ENCODE results near the gene ARPIN.
"Not testable (repeated sequence)": the region's sequence is repeated elsewhere in the genome, so short reads cannot be mapped to it uniquely, and the experiment has no call there.

ARPIN gene

DNA sequence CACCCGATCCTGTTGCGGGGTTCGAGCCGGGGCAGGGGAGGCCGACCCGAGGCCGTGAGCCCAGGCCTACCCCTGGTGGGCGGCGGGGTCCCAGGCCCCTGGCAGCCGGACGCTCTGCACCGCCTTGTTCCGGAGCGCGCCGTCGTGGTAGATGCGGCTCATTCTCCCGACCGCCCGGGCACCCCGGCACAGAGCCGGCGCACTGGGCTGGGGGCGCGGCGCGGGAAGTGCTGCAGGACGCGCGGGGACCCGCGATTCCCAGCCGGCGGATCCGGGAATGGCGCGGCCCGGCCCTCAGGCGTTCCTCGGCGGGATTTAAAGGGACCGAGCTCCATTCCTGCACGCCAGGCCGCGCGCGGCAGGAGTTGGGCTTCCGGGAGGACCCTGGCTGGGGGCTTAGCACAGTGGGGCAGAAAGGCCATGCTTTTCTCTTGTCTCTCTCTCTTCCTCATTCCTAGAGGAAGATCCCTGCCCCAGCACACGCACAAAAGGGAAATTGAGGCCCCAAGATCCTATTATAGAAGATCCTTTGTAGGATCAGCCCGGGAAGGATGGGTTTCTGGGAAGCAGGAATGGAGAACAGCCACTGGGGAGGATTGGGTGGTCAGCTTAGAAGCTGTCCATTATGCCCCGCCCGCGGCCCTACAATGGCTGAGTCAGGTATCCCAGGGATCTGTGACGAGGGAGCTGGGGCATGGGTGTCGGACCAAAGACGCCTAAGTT lies at the start of gene ARPIN:
Gene ARPIN, minus strand, starts transcription at position 279 of the 723 bp plus-strand sequence. Its CDS starts 117 bp downstream, at position 162.
- peak within 1 kb of the TSS; percentile 65 to 84 for H3K9ac ChIP-seq (ENCODE audit: low read depth in 1 of 2, low read length in 2 of 2)
- no peaks in the 10 kb centered on the region for H3K27me3 ChIP-seq (ENCODE audit: control insufficient read depth in 1 of 2, insufficient read depth in 2 of 2, low read length in 2 of 2)

DNA sequence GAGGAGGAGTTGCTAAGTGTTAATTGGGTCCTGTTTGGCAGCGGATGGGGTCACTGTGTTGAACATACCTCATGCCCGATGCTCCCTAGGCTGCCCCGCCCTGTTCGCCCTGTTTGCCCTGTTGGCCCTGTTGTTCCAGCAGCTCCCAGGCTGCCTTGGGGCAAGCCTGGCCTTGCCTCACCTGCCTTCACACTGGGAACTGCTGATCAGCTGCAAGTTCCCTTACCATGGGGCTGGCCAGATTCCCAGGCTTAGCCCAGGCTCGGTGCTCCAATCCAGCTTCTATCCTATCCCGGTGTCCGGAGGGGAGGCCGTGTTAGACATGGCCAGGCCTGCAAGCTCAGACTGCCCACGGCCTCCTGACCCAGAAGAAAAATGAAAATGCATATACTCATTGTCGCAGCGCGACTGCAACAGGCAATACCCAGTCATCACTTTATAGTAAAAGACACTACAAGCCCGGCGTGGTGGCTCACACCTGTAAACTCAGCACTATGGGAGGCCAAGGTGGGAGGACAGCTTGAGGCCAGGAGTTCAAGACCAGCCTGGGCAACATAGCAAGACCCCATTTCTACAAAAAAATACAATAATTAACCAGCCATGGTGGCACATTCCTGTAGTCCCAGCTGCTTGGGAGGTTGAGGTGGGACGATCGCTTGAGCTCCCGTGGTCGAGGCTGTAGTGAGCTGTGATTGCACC lies 45.5 kb upstream of the ARPIN start:
- Histone ChIP-seq H3K4me1 (ENCODE audit: control insufficient read depth in 1 of 2, insufficient read depth in 2 of 2, low read length in 2 of 2) (peaks cover 16 to 22% of the 10 kb centered on the region in 2 donors), H3K9me3 (ENCODE audit: control insufficient read depth in 1 of 2, low read length in 2 of 2) (no peaks in the 10 kb centered on the region), H3K27me3 (ENCODE audit: control insufficient read depth in 1 of 2, insufficient read depth in 2 of 2, low read length in 2 of 2) (no peaks in the 10 kb centered on the region), H3K27ac (ENCODE audit: low read depth, low read length) (no peak overlapping the region), H3K4me3 (ENCODE audit: low read depth in 1 of 2, low read length in 2 of 2) (peak overlapping the region in 1 of 2 donors; percentile 32), H3K9ac (ENCODE audit: low read depth in 1 of 2, low read length in 2 of 2) (no peak overlapping the region), H3K36me3 (ENCODE audit: control insufficient read depth in 1 of 2, insufficient read depth in 2 of 2, low read length in 2 of 2) (no peaks in the 10 kb centered on the region)

More for the DNA sequence above, at the start of gene ARPIN:
- Histone ChIP-seq H3K4me1 (ENCODE audit: control insufficient read depth in 1 of 2, insufficient read depth in 2 of 2, low read length in 2 of 2) (peaks cover 14 to 31% of the 10 kb centered on the region in 2 donors), H3K27ac (ENCODE audit: low read depth, low read length) (peak within 1 kb of the TSS; percentile 80), H3K9me3 (ENCODE audit: control insufficient read depth in 1 of 2, low read length in 2 of 2) (no peaks in the 10 kb centered on the region), H3K36me3 (ENCODE audit: control insufficient read depth in 1 of 2, insufficient read depth in 2 of 2, low read length in 2 of 2) (peaks cover 6 to 24% of the 10 kb centered on the region in 2 donors), H3K4me3 (ENCODE audit: low read depth in 1 of 2, low read length in 2 of 2) (peak within 1 kb of the TSS; percentile 74 to 88)

DNA sequence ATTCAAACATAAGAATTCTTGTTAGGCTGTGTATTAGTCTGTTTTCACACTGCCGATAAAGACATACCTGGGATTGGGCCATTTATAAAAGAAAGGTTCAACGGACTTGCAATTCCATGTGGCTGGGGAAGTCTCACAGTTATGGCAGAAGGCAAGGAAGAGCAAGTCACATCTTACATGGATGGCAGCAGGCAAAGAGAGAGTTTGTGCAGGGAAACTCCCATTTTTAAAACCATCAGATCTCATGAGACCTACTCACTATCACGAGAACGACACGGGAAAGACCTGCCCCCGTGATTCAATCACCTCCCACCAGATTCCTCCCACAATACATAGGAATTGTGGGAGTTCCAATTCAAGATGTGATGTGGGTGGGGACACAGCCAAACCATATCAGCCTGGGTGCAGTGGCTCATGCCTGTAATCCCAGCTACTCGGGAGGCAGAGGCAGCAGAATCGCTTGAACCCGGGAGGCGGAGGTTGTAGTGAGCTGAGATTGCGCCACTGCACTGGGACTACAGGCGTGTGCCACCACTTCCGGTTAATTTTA lies 42.8 kb upstream of the ARPIN start:
- H3K9ac ChIP-seq (ENCODE audit: low read depth in 1 of 2, low read length in 2 of 2); H3K36me3 ChIP-seq (ENCODE audit: control insufficient read depth in 1 of 2, insufficient read depth in 2 of 2, low read length in 2 of 2); H3K4me3 ChIP-seq (ENCODE audit: low read depth in 1 of 2, low read length in 2 of 2); H3K9me3 ChIP-seq (ENCODE audit: control insufficient read depth in 1 of 2, low read length in 2 of 2); H3K27ac ChIP-seq (ENCODE audit: low read depth, low read length); H3K27me3 ChIP-seq (ENCODE audit: control insufficient read depth in 1 of 2, insufficient read depth in 2 of 2, low read length in 2 of 2): not testable (repeated sequence)
- H3K4me1 ChIP-seq (ENCODE audit: control insufficient read depth in 1 of 2, insufficient read depth in 2 of 2, low read length in 2 of 2) = peaks cover 16 to 22% of the 10 kb centered on the region in 2 donors

DNA sequence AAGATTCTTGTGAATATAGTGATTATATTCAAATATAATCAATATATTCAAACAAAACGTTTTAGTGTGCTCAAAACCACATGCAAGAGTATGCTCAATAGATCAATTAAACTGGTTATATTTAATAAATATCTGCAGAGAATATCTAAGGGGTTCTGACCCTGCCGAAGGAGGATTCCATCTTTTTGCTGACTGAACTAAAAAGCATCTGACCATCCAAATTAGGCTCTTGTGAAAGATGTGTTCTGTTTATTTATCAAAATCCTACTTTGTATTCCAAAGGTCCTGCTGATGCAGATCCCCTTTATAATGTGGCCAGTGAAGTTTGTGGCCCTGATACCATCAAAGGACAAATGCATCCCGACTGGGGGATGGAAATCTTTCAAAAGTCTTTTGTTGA lies 41.8 kb upstream of the ARPIN start:
- Histone ChIP-seq H3K4me3 (ENCODE audit: low read depth in 1 of 2, low read length in 2 of 2) (no peak overlapping the region), H3K36me3 (ENCODE audit: control insufficient read depth in 1 of 2, insufficient read depth in 2 of 2, low read length in 2 of 2) (no peaks in the 10 kb centered on the region), H3K4me1 (ENCODE audit: control insufficient read depth in 1 of 2, insufficient read depth in 2 of 2, low read length in 2 of 2) (peaks cover 16 to 20% of the 10 kb centered on the region in 2 donors), H3K9ac (ENCODE audit: low read depth in 1 of 2, low read length in 2 of 2) (no peak overlapping the region), H3K27me3 (ENCODE audit: control insufficient read depth in 1 of 2, insufficient read depth in 2 of 2, low read length in 2 of 2) (no peaks in the 10 kb centered on the region), H3K27ac (ENCODE audit: low read depth, low read length) (no peak overlapping the region), H3K9me3 (ENCODE audit: control insufficient read depth in 1 of 2, low read length in 2 of 2) (no peaks in the 10 kb centered on the region)

DNA sequence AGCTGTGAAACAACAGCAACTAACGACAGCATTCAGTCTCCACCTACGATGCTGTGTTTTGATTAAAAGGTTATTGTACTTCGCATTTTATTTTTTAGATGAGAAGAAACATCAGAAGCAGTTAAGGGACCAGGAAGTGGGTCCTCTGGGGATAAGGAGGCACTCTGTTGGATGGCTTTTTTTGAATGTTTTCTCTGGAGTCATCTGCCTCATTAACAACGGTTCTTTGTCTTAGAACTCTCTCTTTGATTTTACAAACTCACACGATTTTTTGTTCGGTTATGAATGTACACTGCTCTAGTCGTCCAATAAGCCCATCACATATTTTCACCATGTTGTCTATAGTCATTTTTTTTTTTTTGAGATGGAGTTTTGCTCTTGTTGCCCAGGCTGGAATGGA lies 36.0 kb upstream of the ARPIN start:
- Histone ChIP-seq H3K4me3 (ENCODE audit: low read depth in 1 of 2, low read length in 2 of 2) (no peak overlapping the region), H3K9me3 (ENCODE audit: control insufficient read depth in 1 of 2, low read length in 2 of 2) (no peaks in the 10 kb centered on the region), H3K9ac (ENCODE audit: low read depth in 1 of 2, low read length in 2 of 2) (no peak overlapping the region), H3K27ac (ENCODE audit: low read depth, low read length) (no peak overlapping the region), H3K4me1 (ENCODE audit: control insufficient read depth in 1 of 2, insufficient read depth in 2 of 2, low read length in 2 of 2) (peaks cover 0 to 7% of the 10 kb centered on the region in 2 donors), H3K36me3 (ENCODE audit: control insufficient read depth in 1 of 2, insufficient read depth in 2 of 2, low read length in 2 of 2) (no peaks in the 10 kb centered on the region), H3K27me3 (ENCODE audit: control insufficient read depth in 1 of 2, insufficient read depth in 2 of 2, low read length in 2 of 2) (no peaks in the 10 kb centered on the region)

GRCh38 chr15:89947385-89947784 lies 34.6 kb upstream of the ARPIN start:
- Histone ChIP-seq H3K4me3 (ENCODE audit: low read depth in 1 of 2, low read length in 2 of 2) (no peak overlapping the region), H3K9ac (ENCODE audit: low read depth in 1 of 2, low read length in 2 of 2) (no peak overlapping the region), H3K27ac (ENCODE audit: low read depth, low read length) (no peak overlapping the region), H3K27me3 (ENCODE audit: control insufficient read depth in 1 of 2, insufficient read depth in 2 of 2, low read length in 2 of 2) (no peaks in the 10 kb centered on the region), H3K4me1 (ENCODE audit: control insufficient read depth in 1 of 2, insufficient read depth in 2 of 2, low read length in 2 of 2) (peaks cover 0 to 7% of the 10 kb centered on the region in 2 donors), H3K9me3 (ENCODE audit: control insufficient read depth in 1 of 2, low read length in 2 of 2) (no peaks in the 10 kb centered on the region), H3K36me3 (ENCODE audit: control insufficient read depth in 1 of 2, insufficient read depth in 2 of 2, low read length in 2 of 2) (no peaks in the 10 kb centered on the region)

GRCh38 chr15:89946681-89947299 lies 34.0 kb upstream of the ARPIN start:
- Histone ChIP-seq H3K27ac (ENCODE audit: low read depth, low read length) (no peak overlapping the region), H3K9ac (ENCODE audit: low read depth in 1 of 2, low read length in 2 of 2) (no peak overlapping the region), H3K27me3 (ENCODE audit: control insufficient read depth in 1 of 2, insufficient read depth in 2 of 2, low read length in 2 of 2) (no peaks in the 10 kb centered on the region), H3K4me1 (ENCODE audit: control insufficient read depth in 1 of 2, insufficient read depth in 2 of 2, low read length in 2 of 2) (peaks cover 0 to 7% of the 10 kb centered on the region in 2 donors), H3K9me3 (ENCODE audit: control insufficient read depth in 1 of 2, low read length in 2 of 2) (no peaks in the 10 kb centered on the region), H3K4me3 (ENCODE audit: low read depth in 1 of 2, low read length in 2 of 2) (peak overlapping the region in 1 of 2 donors; percentile 23), H3K36me3 (ENCODE audit: control insufficient read depth in 1 of 2, insufficient read depth in 2 of 2, low read length in 2 of 2) (no peaks in the 10 kb centered on the region)

DNA sequence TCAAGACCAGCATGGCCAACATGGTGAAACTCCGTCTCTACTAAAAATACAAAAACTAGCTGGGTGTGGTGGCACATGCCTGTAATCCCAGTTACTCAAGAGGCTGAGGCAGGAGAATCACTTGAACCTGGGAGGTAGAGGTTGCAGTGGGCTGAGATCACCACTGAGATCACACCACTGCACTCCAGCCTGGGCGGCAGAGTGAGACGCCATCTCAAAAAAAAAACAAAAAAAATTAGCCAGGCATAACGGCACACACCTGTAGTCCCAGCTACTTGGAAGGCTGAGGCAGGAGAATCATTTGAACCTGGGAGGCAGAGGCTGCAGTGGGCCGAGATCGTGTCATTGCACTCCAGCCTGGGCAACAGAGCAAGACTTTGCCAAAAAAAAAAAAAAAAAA lies 31.0 kb upstream of the ARPIN start:
- not testable (repeated sequence) for H3K27me3 ChIP-seq (ENCODE audit: control insufficient read depth in 1 of 2, insufficient read depth in 2 of 2, low read length in 2 of 2); H3K4me1 ChIP-seq (ENCODE audit: control insufficient read depth in 1 of 2, insufficient read depth in 2 of 2, low read length in 2 of 2); H3K4me3 ChIP-seq (ENCODE audit: low read depth in 1 of 2, low read length in 2 of 2); H3K36me3 ChIP-seq (ENCODE audit: control insufficient read depth in 1 of 2, insufficient read depth in 2 of 2, low read length in 2 of 2); H3K9ac ChIP-seq (ENCODE audit: low read depth in 1 of 2, low read length in 2 of 2); H3K9me3 ChIP-seq (ENCODE audit: control insufficient read depth in 1 of 2, low read length in 2 of 2); H3K27ac ChIP-seq (ENCODE audit: low read depth, low read length)

- H3K27me3 ChIP-seq (ENCODE audit: control insufficient read depth in 1 of 2, insufficient read depth in 2 of 2, low read length in 2 of 2) = no peaks in the 10 kb centered on the region
- H3K9me3 ChIP-seq (ENCODE audit: control insufficient read depth in 1 of 2, low read length in 2 of 2) = no peaks in the 10 kb centered on the region
- no peaks in the 10 kb centered on the region for H3K4me1 ChIP-seq (ENCODE audit: control insufficient read depth in 1 of 2, insufficient read depth in 2 of 2, low read length in 2 of 2)
- H3K9ac ChIP-seq (ENCODE audit: low read depth in 1 of 2, low read length in 2 of 2) = no peak overlapping the region
- no peak overlapping the region for H3K4me3 ChIP-seq (ENCODE audit: low read depth in 1 of 2, low read length in 2 of 2)
- H3K36me3 ChIP-seq (ENCODE audit: control insufficient read depth in 1 of 2, insufficient read depth in 2 of 2, low read length in 2 of 2) = no peaks in the 10 kb centered on the region
- no peak overlapping the region for H3K27ac ChIP-seq (ENCODE audit: low read depth, low read length)
Observed at GRCh38 chr15:89939910-89940309, 27.2 kb upstream of the ARPIN start.

DNA sequence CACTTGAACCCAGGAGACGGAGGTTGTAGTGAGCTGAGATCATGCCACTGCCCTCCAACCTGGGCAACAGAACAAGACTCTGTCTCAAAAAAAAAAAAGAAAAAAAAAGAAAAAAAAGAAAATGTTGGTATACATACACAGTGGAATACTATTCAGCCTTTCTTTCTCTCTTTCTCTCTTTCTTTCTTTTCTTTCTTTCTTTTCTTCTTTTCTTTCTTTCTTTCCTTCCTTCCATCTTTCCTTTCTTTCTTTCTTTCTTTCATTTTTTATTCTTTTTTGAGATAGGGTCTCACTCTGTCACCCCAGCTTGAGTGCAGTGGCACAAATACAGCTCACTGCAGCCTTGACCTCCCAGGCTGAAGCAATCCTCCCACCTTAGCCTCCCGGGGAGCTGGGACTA lies 26.6 kb upstream of the ARPIN start:
- not testable (repeated sequence) for H3K9ac ChIP-seq (ENCODE audit: low read depth in 1 of 2, low read length in 2 of 2); H3K36me3 ChIP-seq (ENCODE audit: control insufficient read depth in 1 of 2, insufficient read depth in 2 of 2, low read length in 2 of 2); H3K27me3 ChIP-seq (ENCODE audit: control insufficient read depth in 1 of 2, insufficient read depth in 2 of 2, low read length in 2 of 2); H3K9me3 ChIP-seq (ENCODE audit: control insufficient read depth in 1 of 2, low read length in 2 of 2); H3K27ac ChIP-seq (ENCODE audit: low read depth, low read length); H3K4me3 ChIP-seq (ENCODE audit: low read depth in 1 of 2, low read length in 2 of 2); H3K4me1 ChIP-seq (ENCODE audit: control insufficient read depth in 1 of 2, insufficient read depth in 2 of 2, low read length in 2 of 2)

Data from duodenal mucosa (tissue), 2 donors.